Activated gamma-delta T cell treated with Interleukin-2 at 50 U/mL for 16 hours (primary cell): ENCODE measurements around the gene ZNF782.
"Not testable (repeated sequence)": the region's sequence is repeated elsewhere in the genome, so short reads cannot be mapped to it uniquely, and the experiment has no call there.

ENCODE experiments used
- DNase-seq: peaks from one replicate; pipeline ENCODE4 v3.0.0-alpha.2; 2020

ZNF782 gene

GRCh38 chr9:96853781-96854650 lies at the start of gene ZNF782:
ZNF782 (minus strand) TSS chr9:96854514; CDS start chr9:96851961, 2,553 bp downstream.
- peak; percentile 76 for DNase-seq

GRCh38 chr9:96900010-96900409 lies 45.7 kb upstream of the ZNF782 start:
- not testable (repeated sequence) for DNase-seq

- no peak for DNase-seq
Observed at GRCh38 chr9:96892131-96892530, 37.8 kb upstream of the ZNF782 start.

DNA sequence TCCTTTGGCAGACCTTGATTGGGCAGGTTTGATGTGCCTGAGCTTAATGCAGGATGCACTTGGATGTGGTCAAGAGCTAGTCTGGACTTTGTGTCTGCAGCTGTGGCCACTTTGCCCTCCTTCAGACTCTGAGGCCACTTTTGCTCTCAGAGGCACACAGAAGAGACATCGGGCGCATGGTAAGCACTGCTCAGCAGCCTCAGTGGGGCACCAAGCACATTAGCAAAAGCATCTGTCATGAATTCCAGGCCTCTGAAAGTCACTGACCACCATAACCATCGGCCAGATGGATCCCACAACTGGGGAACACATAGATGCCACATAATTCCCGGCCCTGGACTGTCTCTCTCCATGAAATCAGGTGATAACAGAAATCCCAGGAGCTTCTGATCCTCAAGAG lies 34.3 kb upstream of the ZNF782 start:
- no peak for DNase-seq

DNA sequence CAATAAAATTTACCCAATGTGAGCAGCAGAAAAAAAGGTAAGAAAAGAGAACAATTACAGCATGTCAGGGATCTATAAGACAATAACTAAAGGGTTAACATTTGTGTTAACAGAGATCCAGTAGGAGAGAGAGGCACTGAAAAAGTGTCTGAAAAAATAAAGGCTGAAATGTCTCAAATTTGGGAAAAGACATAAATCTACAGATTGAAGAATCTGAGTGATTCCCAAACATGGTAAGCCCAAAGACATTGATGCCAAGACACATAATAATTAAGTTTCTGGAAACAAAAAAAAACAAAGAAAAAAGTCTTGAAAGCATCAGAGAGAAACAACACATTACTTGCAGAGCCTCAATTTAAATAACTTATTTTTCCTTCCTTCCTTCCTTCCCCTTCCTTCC lies 31.1 kb upstream of the ZNF782 start:
- DNase-seq, result no peak

- DNase-seq, result no peak
Observed at GRCh38 chr9:96884443-96884842, 30.1 kb upstream of the ZNF782 start.

DNA sequence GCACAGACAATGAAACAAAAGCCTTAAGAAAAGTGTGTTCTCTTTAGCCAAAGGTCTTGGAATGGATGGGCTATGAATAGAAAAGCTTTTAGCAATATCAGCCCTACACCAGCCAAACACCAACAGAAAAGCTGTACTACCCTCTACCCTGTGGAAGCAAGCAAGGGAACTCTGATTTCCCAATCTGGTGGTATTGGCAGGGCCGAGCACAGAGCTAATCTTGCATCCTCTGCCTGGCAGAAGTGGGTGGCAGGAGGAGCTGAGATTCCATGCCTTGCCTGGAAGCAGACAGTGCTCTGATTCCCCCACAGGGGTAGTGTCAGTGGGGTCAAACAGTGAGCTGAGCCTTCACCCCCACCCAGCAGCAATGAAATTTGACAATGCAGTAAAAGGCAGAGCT lies 29.6 kb upstream of the ZNF782 start:
- no peak for DNase-seq

DNA sequence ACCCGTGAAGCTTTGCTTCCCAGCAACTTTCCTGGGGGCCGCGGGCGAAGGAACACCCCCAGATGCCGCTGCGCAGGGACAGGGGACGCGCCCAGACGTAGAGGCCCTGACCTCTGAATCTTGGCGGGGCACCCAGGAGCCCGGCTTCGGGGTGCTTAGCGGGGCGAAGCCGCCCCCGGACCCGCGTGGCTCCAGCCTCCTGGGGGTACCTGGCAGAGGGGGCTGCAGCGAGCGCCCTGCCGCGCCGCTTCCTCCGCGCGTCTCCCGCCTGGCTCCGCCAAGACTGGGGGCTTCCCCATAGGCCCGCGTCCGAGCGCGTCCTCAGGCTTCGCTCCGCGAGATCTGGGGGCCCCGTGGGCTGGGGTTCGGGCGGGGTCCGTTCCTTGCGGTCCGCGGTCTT lies 23.0 kb upstream of the ZNF782 start:
- DNase-seq, result no peak

DNA sequence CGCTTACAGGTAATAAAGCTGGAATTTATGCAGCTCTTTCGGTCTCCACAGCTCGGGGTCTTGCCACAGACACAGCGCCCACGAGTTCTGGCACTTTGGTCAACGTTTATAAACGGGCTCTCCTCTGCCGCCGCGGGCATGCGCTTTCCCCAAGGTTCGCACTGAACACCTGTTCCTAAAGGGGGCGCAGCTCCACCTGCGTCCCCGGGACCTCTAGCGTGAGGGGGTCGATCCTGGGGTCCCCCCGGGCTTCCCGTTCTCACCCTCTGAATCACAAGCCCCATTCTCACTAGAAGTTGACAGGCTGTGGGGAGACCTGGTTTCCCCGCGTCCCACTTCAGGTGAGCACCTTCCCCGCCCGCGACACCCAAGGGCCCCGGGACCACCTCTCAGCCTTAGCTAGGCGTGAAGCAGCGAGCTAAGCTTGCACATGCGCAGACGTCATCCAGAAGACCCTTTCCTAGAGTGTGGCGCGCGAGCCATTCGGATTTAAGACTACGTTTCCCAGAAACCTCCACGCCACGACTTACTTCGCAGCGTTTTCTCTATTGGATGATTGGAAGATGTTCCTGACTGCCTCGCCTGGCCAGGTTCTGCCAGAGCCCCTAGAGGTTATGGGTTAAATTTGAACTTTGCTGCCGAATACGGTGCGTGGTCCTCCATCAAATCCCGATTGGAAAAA lies 21.3 kb upstream of the ZNF782 start:
- peak; percentile 17 for DNase-seq

- DNase-seq, result peak; percentile 40
Observed at GRCh38 chr9:96874947-96875460, 20.7 kb upstream of the ZNF782 start.

GRCh38 chr9:96874201-96874785 lies 20.0 kb upstream of the ZNF782 start:
- no peak for DNase-seq

DNA sequence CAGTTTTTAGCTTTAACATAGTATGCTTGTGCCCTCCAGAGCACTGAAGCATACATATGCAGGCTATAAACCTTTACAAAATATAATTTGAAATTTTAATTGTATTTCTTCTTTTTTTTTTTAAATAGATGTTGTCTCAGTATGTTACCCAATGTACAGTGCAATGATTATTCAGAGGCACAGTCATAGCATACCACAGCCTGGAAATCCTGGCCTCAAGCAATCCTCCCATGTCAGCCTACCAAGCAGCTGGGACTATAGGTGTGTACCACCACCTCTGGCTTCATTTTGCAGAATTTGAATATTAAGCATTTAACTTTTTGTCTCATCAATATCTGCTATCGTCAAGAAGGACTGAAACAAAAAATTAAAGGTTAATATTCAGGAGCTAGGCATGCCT lies 16.9 kb upstream of the ZNF782 start:
- DNase-seq, result no peak

- no peak for DNase-seq
Observed at GRCh38 chr9:96868709-96869108, 14.4 kb upstream of the ZNF782 start.

GRCh38 chr9:96867079-96867804 lies 12.9 kb upstream of the ZNF782 start:
- no peak for DNase-seq

GRCh38 chr9:96865240-96865639 lies 10.9 kb upstream of the ZNF782 start:
- DNase-seq, result not testable (repeated sequence)

DNA sequence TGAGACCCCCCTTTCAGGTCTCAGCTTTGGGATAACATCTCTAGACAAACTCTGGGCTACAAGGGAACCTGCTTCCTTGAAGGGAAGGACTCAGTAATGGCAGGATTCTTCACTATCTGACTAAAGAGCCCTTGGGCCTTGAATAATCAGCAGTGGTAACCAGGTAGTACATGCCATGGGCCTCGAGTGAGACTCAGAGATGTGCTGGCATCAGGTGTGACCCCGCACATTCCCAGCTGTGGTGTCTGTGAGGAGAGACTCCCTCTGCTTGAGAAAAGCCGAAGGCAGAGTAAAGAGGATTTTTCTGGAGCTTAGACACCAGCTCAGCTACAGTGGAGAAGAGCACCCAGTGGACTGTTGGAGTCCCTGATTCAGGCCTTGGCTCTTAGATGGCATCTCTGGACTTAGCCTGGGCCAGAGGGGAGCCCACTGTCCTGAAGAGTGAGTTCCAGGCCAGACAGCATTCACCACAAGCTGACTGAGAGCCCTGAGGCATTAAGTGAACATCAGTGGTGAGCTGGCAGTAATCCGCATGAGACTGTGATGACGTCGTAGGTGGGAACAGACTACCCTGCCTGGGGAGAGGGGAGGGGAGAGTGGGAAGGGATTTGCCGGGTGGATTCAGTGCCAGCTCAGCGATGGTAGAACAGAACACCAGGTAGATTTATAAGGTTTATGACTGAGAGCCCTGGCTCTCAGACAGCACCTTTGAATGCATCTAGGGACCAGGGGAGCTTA lies 5.3 kb upstream of the ZNF782 start:
- DNase-seq, result no peak

GRCh38 chr9:96858670-96859069 lies 4.4 kb upstream of the ZNF782 start:
- no peak for DNase-seq

DNA sequence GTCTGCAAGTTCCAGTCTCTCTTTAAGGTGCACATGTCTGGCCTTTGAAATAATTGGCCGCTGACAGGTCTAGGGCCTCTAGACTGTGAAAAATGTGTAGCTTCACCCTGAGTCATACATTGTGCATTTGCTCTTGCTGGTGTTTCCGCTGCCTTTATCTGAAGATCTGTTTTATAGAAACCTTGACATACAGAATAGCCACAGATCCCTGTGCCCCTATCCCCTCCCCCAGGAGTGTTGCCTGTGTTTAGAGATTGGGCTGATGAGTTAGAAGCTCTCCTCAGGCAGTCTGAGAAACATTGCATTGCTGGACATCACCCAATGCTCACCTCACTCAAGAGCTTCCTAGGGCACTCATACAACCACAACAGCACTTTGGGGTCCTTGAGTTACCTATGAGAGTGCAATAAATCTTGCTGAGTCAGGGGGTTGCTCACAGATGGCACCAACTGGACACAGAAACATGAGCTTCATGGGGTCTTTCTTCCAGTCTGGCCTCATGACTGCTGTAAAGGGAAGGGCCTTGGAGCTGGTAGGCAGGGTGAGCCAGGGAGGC lies 3.8 kb upstream of the ZNF782 start:
- no peak for DNase-seq

DNA sequence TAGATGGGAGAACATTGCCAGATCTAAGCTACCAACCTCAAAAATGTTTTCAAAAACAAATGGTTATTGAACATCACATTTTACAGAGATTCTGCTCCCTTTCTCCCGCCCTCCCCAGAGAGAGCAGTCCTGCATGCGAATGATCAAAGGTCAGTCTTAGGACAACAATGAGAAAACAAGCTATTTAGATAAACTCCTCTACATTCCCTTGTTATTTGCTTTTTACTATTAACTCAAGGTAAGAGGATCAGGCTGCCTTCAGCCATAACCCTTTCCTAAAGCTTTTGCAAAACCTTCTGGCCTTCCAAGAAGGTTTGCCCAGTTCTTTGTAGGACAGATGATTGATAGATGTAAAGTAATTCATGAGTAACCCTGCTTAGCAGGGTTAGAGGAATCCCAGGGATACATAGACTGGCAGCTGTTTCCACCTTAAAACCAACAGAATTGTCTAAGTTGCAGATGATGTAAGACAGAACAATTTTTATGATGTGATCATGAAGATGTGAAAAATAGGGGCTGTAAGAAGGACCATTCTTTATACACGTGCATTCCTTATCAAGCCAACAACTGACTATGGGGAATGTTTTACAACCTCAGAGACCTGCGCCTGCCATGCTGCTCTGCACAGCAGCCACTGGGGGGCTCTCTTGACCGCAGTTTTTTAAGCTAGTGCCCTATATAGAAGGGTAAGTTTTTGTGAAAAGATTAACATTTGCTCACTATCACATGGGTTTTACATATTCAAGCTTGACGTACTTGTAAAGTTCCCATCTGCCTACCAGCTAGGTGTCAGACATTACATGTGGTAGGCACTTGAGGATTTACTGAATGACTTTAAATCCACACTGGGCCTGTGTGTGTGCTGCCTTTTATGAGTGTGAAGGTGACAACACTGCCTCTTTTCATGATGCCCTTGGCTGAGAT lies 2.3 kb upstream of the ZNF782 start:
- DNase-seq, result peak; percentile 71

DNA sequence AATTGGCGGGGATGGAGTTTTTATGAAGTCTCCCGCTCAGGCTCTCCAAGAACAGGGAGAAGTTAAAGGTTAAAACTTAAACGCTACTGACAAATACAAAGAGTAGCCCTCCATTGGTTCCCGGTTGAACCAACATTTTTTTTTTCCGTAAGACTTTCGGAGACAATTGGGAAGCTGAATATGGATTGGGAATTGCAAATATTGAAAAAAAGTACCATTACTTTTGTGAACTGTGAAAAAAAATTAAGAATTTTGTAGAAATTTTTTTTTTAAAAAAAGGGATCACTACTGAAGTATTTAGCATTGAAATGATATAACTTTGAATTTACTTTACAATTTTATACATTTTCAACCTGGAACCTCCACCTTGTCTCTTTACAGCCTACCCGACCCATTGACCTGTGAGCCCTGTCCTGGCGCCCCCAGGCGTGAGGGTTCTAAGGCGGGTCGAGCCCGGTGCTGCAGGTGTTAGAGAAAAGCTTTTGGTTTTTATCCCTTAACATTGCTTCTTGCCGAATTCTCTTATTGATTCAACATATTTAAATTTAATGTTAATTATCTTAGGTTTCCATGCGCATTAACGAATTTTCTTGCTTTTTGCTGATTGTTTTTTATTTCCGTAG lies 448 bp upstream of the ZNF782 start:
- DNase-seq, result no peak
